ENCODE data around the gene GZF1.

The GZF1 gene

DNA sequence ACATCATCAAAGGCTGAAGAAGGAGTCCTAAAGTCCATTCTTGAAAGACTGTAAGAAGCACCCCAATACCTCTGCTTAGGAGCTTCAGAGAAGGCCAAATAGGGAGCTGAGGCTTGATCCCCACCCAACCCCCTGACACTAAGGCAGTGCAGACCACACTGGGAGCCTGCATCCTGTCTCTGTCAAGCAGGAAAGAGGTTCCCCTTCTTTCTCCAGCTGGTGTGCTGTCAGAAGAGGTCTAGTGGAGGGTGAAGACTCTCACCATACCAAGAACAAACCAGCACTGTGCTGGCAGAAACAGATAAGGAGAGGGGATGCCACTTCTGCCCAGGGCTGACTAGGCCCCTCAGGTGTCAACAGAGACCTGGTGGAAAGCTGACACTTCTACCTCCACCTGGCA lies 19.9 kb downstream of the GZF1 start:
- FAIRE-seq: no peak
- TF ChIP-seq, protein P1, sequence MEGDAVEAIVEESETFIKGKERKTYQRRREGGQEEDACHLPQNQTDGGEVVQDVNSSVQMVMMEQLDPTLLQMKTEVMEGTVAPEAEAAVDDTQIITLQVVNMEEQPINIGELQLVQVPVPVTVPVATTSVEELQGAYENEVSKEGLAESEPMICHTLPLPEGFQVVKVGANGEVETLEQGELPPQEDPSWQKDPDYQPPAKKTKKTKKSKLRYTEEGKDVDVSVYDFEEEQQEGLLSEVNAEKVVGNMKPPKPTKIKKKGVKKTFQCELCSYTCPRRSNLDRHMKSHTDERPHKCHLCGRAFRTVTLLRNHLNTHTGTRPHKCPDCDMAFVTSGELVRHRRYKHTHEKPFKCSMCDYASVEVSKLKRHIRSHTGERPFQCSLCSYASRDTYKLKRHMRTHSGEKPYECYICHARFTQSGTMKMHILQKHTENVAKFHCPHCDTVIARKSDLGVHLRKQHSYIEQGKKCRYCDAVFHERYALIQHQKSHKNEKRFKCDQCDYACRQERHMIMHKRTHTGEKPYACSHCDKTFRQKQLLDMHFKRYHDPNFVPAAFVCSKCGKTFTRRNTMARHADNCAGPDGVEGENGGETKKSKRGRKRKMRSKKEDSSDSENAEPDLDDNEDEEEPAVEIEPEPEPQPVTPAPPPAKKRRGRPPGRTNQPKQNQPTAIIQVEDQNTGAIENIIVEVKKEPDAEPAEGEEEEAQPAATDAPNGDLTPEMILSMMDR (IDR thresholded peaks at IDR 0.05; ENCODE audit: insufficient read depth, missing control alignments): no peak

DNA sequence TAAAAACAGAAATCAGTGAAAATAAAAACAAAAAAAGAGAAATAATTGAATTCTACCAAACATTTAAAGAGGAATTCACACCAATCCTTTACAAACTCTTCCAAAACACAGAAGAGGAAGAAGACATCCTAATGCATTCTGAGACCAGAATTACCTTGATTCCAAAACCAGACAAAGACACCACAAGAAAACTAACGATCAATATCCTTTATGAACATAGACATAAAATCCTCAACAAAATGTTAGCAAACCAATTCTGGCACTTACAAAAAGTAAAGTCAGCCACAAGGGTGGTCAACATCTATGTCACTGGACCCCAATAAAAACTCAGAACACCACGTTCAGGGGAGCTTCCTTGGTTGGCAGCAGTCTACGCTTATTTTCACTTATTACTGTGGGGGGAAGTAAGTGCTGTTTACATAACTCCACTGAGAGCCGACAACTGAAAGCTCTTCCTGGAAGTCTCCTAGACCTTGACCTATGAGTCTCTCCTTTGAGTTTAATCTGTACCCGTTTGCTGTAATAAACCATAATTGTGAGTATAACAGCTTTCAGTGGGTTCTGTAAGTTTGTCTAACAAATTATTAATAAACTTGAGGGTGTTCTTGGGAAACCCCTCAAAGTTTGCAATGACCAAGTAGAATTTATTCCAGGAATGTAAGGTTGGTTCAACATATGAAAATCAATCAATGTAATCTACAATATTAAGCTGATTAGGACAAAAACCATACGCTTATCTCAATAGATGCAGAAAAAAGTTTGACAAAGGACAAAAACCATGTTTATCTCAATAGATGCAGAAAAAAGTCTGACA lies 24.5 kb downstream of the GZF1 start:
- no peak for FAIRE-seq
- DNase-seq (ENCODE audit: insufficient read length, low spot score): no peak
- TF ChIP-seq, protein P1 (IDR thresholded peaks at IDR 0.05; ENCODE audit: insufficient read depth, missing control alignments): no peak

More for the DNA sequence above, 19.9 kb downstream of the GZF1 start:
- DNase-seq (ENCODE audit: insufficient read length, low spot score): no peak

DNA sequence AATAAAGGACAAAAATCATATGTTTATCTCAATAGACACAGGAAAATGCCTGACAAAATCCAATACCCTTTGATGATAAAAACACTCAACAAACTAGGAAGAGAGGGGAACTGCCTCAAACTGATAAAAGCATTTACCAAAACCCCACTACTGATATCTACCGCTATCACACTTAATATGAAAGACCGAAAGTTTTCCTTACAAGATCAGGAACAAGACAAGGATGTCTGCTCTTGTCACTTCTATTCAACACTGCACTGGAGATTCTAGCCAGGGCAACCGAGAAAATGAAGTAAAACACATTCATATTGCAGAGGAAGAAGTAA lies 25.1 kb downstream of the GZF1 start:
- FAIRE-seq (no peak), DNase-seq (ENCODE audit: insufficient read length, low spot score) (no peak)
- TF ChIP-seq, protein P1 (IDR thresholded peaks at IDR 0.05; ENCODE audit: insufficient read depth, missing control alignments): no peak

DNA sequence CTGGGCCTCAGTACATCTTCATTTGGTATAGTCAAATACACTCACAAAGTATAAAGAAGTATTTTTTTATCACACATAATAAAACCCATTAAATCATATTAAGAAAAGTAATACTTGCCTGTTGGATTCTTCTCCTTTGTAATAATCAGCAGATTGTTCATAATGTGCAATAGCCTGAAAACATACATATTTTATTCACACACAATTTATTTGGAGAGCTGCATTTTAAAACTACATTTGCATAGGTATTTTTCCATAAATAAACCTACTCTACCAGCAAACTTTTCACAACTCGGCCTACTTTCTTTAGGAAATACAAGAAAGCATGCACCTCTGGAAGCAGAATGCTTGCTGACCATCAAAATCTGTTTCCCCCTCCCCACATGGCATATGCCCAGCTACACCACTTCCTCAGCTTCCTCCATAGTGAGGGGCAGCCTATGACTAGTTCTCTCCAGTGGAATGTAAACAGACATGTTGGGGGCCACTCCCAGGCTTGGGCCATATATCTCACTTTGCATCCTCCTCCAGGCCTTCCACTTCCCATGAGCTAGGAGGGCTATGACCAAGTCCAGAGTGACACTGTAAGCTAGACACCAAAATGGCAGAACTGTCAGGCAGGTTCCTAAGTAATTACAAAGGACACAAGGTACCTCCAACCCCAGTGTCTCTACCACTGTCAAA lies 28.3 kb downstream of the GZF1 start:
- TF ChIP-seq, protein P1 (IDR thresholded peaks at IDR 0.05; ENCODE audit: insufficient read depth, missing control alignments): no peak
- FAIRE-seq: no peak
- no peak for DNase-seq (ENCODE audit: insufficient read length, low spot score)

DNA sequence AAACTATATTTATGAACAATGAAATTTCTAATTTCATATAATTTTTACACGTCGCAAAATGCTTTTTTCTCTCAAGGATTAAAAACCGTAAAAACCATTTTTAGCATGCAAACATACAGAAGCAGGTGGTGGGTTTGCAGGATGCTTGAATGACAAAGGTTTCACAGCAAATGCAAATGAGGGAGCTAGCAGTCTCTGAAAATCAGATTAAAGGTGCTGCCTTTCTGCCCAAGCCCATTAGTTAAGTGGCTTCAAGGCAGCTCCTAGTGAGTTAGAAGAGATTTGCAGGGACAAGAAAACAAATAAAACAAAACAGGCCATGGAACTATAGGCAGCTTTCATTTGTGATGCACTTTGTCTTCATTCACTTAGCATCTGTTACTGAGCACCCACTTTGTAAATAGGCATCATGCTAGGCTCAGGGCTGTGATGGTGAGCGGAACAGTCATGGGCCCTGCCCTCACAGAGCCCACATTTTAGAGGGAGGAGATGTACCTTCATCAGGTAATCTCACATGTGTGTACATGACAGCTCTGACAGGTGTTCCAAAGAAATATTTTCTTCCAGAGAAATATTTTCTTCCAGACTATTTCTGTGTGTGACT lies 29.8 kb downstream of the GZF1 start:
- TF ChIP-seq, protein P1 (IDR thresholded peaks at IDR 0.05; ENCODE audit: insufficient read depth, missing control alignments): no peak
- DNase-seq (ENCODE audit: insufficient read length, low spot score) (no peak), FAIRE-seq (no peak)

DNA sequence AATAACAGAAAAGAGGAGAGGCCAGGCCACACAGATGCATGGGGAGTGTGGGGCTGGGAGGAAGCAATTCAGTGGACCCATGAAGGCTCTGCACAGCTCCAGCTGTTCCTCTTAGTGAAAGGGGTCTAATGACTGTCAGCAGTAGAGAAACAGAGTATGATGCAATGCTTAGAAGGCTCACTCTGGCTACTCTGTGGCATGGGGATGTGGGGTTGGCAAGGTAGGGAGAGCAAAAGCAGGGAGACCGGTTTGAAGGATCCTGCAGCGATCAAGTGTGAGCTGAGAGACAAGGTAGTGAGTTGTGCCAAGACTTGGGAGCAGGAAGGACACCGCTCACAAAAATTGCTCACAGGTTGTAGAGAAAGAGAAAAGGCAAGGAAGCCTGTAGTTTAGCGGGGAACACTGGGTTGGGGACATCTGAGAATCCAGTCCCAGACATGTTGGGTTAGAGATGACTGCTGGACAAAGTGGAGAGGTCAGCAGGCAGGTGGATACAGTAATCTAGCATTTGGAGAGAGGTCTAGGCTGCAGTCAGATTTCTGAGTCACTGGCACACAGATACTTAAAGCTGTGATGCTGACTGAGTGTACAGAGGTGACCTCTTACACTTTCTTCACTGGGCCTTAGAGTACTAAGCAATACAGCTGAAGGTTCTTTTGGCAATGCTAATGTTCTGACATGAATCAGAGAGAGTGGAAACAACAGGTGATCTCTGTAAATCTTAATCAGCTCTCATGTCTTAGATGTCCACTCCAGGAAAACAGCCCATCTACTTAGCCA lies 32.2 kb downstream of the GZF1 start:
- TF ChIP-seq, protein P1 (IDR thresholded peaks at IDR 0.05; ENCODE audit: insufficient read depth, missing control alignments): no peak
- DNase-seq (ENCODE audit: insufficient read length, low spot score) (no peak), FAIRE-seq (no peak)

Data from D721Med (cell line).